Stromal cell of bone marrow (primary cell): Measurements from ENCODE around the gene NAALADL2.

Source experiments
- DNase-seq: peaks from one replicate; pipeline ENCODE4 v3.0.0-alpha.2; 2012; ENCODE audit warnings: low read depth

Gene NAALADL2

DNA sequence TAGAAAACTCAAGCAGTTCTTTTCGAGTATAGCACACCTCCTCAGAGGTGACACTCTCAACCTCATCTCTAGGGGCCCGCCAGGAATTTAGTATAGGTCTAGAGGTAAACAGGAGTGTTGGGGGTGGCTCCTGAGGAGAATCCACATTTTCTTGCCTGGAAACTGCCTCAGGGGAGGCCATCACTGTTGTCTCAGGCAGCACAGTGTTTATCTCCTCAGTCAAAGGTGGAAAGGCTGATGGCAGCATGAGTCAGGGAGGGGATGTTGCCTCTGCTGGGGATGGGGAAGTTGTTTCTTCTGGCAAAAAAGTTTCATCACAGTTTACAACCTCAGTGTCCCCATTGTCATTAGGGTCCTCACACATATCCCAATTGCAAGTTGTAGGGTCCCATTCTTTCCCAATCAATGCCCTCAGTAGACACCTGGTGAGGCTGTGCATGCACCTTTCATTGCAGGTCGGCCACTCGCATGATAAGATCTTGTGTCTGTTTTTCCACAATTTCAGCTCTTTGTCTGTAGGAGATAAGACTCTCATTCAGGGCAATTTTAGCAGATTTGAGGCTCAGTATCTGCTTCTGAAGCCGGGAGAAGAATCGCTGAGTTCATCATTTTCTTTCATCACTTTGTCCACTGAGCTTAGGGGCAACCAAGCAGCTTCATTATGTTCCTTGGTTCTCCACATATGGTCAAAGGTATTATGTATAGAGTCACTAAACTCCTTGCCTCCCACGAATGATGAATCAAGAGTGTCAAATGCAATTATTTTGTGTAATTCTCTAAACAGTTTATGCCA lies 25.8 kb downstream of the NAALADL2 start:
- no peak for DNase-seq

DNA sequence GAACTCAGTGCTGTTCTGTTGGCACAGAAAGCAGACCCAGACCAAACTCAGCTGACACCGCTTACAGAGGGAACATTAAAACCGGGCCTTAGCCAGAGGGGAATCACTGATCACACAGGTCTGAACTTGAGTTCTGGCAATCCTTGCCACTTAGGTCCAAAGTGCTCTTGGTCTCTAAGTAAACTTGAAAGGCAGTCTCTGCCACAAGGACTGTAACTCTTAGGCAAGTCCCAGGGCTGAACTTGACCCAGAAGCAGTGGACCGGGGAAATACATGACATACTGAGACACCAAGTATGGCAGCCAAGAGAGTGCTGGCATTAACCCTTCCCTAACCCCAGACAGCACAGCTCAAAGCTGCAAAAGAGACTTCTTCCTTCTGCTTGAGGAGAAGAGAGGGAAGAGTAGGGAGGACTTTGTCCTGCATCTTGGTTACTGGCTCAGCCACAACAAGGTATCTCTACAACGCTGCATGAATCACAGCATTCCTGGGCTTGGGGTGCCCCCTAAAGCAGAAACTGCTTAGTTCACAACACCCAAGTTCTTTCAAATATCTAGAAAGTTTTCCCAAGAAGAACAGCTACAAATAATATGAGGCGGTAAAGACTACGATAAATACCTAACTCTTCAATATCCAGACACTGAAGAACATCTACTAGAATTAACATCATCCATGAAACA lies 32.5 kb downstream of the NAALADL2 start:
- peak; percentile 1 for DNase-seq

DNA sequence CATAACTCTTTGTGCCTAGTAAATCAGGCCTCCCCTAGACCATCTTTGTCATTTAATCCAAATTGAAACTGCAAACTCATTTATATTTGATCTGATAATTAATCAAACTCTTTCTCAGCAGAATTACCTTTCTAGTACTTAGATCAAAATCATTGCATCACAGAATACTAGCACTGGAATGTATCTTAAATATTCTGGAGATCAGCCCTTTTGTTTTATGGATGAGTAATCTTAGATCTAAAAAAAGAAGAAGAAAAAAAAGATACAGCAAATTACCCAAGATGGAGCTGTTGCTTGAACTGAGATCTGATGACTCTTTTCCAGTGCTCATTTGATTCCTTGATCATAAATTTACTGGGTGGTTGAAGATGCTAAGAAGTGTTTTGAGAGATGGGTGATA lies 47.9 kb downstream of the NAALADL2 start:
- no peak for DNase-seq

DNA sequence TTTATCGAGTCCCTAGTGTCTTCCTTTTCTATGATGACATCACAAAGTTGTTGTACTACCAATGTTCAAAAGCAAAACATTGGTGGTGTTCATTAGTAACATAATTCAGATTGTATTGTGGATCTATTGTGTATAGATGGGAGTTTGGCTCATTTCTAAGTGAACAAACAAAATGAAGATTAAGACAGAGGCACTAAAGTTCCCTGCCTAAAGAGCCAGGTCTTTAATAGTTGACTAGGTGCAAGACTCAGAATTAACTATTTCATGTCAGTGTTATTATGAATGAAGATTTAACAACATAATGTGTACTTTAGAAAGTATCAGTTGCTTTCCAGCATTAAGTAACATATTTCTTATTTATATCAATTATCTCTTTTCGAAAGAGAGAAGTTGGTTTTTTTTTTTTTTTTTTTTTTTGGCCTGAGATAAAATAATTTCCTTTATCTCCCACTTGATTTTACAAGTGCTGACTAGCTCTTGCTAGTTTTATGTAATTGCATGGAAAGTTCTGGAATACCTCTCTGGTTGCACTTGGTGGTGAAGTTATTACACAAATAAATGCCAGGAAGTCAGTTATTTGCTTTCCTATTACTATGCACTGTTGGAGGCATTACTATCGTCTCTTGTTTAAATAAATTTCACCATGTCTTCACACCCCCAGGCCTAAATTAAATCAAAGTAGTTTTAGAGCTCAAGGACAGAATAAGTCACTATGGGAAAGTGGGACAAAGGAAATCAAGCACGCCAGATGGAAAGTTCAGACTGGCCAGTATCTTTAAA lies 48.7 kb downstream of the NAALADL2 start:
- DNase-seq: no peak

DNA sequence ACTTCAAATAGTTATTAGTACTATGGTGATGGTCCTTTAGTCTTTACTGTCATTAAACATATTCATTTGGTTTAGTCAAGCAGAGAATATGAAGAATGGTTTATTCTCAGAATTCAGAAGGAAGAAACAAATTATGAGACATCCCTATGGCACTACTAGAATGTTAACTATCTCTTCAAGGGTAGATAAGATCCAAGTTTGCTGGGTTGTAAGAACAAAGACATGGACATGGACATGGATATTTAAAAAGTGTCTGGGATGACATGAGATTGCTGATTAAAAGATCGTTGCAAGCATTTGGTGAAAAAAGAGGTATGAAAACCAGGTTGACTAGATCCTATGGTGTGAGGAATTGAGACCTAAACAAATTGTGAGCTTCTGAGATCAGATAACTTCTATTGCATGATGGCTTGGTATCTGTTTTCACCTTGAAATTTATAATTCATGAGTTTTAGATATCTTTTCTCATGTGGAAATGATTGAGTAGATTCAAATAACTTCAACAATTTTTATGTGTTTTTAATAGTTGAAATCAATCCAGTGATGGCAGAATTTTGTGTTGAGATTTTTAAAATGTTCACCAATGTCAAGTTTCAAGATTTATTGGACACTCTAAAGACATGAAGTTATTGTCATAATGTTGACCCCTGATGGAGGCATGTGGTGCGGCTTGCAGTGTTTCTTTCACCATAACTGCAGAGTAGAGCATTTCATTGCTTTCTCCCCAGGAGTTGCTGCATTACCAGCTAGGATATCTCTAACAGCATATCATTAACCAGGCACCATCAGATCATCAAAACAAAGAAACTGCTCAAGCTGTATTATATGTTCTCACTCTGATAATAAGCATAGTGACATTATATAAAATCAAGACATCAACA lies 72.6 kb downstream of the NAALADL2 start:
- no peak for DNase-seq

DNA sequence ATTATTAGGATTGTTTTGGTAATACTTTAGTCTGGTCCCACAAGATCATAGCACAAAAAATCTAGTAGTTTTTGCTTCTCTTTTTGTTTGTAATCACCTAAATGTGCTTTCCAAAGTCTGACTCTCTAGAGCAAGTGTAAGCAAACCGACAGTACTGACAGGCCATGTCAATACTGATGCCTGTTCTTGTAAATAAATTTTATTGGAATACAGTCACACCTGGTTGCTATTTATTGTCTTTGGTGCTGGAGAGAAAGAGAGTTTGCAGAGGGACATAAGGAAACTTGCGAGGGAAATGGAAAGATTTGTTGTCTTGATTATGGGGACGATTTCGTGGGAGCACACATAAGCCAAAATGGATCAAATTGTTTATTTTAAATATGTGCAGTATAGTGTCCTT lies 77.5 kb downstream of the NAALADL2 start:
- DNase-seq: no peak

DNA sequence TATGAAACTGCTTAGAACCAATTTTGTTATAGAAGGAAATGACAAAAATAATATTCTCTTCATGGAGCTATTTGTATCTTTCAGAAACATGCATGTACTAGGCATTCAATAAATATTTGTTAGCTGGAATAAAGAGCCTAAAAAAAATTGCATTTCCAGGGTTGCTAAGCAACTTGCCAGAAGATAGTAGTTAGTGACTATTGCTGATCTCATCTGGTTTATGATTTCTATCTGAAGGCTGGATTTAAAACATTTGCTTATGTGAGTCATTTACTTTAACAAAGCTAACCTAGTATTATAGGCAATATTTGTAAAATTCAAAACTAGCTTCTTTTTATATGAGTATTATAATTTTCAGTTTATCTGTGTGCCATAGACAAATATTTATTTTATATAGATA lies 78.3 kb downstream of the NAALADL2 start:
- DNase-seq: peak; percentile 64

DNA sequence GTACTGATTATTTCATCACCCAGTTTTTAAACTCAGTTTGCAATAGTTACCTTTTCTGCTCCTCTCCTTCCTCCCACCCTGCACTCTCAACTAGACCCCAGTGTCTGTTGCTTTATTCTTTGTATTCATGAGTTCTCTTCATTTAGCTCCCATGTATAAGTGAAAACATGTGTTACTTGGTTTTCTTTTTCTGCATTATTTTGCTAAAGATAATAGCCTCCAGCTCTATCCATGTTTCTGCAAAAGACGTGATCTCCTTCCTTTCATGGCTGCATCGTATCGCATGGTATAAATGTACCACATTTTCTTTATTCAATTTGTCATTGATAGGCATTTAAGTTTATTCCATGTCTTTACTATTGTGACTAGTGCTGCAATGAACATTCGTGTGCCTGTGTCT lies 79.0 kb downstream of the NAALADL2 start:
- DNase-seq: no peak

DNA sequence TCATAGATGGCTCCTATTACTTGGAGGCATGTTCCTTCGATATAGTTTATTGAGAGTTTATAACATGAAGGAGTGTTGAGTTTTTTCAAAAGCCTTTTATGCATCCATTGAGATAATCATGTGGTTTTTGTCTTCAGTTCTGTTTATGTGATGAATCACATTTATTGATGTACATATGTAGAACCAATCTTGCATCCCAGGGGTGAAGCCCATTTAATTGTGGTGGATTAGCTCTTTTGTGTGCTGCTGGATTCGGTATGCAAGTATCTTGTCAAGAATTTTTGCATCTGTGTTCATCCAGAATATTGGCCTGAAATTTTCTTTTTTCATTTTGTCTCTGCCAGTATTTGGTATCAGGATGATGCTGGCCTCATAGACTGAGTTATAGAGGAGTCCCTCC lies 81.0 kb downstream of the NAALADL2 start:
- no peak for DNase-seq

DNA sequence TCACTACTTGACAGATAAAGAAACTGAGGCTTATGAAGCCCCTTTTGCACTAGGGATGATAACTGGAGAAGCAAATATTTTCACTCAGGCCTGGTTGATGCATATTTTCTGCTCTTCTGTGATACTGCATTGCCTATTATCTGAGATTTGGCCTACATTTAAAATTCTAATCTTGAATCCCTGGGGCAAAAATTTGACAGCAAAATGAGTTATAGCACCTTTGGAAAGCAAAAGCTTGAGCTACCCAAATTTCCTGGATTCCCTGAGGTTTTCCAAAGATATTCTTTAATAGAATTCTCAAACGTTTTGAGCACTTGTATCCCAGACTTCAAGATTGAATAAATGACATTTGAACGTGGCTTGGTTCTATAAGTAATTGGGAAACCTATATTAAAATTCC lies 86.1 kb downstream of the NAALADL2 start:
- DNase-seq: no peak

DNA sequence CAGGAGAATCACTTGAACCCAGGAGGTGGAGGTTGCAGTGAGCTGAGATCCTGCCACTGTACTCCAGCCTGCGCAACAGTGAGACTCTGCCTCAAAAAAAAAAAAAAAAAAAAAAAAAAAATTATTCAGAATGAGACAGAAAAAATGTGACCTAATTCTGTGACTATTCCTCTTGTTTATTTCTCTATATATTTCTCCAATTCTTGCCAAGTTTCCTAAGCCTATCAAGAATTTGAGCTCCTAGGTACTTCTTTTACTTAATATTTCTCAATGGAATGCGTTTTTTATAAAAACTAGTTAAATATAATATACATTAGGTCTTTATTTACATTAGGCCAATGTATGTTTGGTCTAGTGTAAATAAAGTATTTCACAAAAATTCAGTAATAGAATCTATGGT lies 86.8 kb downstream of the NAALADL2 start:
- DNase-seq: no peak

DNA sequence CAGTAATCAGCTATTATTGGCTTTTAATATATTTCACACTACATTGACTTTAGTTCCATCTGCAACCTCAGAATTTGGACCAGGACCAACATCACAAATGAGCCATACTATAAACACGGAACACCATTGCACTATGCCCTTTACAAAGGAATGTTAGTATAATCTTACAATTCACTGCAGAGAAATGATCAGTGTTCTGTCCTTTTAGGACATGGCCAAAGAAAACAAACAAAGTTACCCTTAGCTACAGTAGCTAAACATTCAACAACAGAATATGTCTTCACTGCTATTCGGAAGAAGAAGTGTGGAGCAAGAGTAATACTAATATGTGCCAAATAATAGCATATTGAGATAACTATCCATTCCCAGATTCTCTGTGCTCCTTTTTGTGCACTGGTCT lies 90.4 kb downstream of the NAALADL2 start:
- peak; percentile 92 for DNase-seq

DNA sequence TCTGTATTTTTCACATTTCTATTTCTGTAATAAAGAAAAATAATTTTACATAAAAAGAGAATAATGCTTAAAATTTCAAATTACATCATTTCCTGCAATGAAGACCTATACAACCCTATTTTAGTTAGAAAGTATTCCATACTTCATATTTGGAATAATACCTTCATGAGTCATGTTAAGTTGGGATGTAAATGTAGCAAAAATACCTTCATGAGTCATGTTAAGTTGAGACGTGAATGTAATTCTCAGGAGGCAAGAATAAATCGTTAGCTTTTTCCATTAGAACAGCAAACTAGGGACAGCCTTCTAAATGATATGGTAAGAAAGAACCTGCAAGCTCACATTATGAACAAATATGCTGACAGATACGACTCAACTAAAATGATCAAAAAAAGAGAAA lies 91.9 kb downstream of the NAALADL2 start:
- peak; percentile 31 for DNase-seq

DNA sequence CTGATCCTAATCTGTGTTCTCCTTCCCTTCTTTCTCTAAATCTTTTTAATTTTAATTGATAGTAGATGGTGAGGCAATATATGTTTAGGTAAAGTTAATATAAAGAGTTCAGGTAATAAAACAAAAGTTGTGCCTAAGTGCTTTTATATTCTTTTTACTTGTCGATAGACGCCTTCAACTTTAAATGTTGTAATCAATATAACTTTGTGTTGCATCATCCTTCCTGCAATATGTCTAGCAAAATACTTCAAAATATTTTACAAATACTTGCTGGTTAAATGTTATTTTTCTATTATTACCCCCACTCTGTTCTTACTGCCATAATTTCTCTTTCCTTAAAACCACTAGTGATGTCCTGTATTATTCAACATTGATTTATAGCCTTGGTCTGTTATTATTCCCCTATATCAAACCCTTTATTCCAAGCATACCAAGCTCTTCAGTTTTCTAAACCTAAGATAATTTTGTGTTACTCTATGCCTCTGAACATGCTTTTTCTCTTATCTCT lies 92.4 kb downstream of the NAALADL2 start:
- no peak for DNase-seq

DNA sequence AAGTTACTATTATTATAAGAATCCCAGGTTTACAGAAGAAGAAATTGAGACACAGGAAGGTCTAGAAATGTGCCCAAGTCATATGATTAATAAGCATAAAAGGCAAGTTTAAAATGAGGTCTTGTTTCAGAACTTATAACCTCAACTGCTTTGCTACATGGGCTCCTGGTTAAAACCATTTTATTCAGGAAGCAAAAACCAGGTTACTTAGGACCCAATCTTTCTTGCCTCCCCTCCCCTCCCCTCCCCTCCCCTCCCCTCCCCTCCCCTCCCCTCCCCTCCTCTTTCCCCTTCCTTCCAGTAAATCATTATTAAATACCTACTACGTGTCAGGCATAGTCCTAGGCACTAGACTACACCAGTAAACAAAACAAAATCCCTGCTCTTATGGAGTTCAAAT lies 93.9 kb downstream of the NAALADL2 start:
- no peak for DNase-seq

DNA sequence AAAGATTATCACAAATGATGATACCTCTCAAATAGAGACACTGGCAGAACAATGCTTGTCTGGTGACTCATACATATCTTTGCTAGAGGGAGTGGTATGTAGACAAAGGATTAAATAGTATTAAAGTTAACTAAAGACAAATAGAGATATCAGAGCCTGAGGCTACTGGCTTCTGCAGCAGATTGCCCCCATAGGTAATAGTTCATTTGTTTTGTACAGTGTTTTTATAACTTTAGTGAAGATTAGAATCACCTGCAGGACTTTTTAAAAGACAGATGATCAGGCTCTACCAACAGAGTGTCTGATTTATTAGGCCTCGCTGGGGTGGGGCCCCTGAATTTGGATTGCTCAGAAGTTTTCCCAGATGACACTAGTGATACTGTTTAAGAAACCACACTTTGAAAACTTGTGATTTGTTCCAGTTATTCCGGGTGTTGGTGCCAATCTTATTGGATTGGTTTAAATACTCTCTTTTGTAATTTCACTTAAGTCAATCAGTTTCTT lies 96.4 kb downstream of the NAALADL2 start:
- no peak for DNase-seq

DNA sequence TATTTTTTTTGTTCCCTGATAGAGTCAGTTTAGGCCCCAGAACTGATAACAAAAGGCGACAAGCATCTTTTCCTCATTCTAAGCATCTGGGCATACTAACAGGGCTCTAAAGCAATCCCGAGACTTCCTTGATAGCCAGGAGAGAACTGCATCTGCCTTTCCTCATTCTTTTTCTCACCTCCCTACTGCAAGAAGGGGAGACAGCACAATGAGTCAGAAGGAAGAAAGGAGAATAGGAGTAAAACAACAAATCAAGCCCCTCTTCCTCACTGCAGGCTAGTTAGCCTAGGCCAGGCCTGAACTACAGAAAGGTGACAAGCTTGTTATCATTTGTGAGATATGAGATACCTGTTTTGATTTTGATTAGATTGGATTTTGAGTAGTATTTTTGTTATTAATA lies 97.9 kb downstream of the NAALADL2 start:
- DNase-seq: no peak

DNA sequence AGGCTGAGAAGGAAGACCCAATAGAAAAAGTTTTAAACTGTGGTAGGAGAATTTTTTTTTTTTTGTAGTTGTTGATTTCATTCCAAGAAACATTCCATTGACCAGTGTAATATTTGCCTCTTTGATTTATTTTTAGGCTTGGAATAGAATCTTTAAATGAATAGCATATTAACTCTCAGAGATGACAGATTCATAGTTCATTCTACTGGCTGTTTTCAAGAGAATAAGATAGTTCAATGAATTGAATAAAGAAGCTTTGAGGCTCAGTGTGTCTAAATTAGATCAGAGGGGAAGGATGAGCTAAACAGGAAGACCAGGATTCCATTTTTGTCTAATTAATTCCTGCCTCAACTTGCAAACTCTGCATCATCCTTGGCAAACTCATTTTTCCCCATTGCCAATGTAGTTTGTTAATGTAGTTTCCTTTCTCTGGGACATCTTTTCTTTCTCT lies 98.4 kb downstream of the NAALADL2 start:
- peak; percentile 12 for DNase-seq

DNA sequence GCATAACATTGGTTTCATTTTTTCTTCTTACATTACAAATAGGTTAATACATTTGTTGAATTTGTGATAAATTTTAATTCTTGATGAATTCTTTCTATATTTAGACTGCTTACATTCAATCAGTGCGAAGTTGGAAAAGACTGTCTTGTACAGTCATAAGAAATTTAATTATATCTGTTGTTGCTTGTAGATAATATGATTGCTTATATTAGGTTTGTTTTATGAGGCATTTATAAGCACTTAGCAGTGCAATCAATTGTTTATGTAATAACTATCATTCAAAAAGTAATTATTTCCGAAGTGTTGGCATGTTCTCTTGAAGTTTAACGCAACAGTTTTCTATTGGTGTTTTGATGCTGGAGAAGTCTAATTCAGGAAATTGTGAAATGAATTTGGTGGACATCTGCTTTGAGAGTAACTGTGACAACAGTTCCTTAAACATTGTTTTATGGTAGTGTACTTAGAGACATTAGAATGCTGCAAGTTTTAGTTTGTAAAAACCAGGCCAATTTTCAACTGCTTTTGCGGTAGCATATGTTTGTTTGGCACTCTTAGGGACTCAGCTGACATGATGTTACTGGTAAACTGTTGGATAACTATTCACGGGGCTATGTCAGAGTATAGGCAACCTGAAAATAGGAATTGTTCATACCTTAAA lies 99.7 kb downstream of the NAALADL2 start:
- no peak for DNase-seq

DNA sequence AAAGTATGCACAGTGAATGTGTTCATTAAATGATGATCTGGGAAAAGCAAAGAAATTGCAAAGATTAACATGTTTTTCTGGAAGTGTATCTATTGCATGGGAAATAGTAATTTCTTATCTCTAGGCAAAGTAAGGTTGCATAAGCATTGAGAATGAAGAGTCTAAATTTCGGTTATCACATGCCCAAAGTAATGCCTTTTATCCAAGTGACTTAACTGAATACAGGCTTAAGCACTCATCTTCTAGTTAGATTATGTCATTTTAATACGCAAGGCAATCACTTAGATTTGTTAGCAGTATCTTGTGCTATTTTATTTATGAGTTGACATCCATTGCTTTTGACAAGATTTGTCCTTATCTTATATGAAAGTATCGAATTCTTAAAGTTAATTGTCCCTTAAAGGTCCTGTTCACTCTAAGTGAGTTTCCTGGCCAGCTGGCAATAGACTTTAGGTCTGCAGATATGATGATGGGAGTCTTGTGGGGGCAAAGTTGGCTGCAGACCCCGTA lies 100.5 kb downstream of the NAALADL2 start:
- DNase-seq: no peak

DNA sequence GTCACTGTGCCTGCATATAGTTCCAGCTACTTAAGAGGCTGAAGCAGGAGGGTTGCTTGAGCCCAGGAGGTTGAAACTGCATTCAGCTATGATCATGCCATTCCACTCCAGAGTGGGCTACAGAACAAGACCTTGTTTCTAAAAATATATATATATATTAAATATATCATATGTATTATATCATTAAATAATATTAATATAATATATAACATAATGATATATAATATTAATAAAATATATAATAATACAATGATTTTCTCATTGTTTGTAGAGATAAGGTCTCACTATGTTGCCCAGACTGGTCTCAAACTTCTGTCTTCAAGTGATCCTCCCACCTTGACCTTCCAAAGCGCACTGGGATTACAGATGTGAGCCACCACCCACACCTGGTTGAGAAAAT lies 101.8 kb downstream of the NAALADL2 start:
- no peak for DNase-seq
